Testis (tissue), 3 donors: Measurements from ENCODE around the gene TMEM208. TPM values are rescaled to one million over a fixed set of nuclear protein-coding genes. Genes with fewer than 3 reads are reported as not detected.
A peak's percentile ranks its signal among the peaks of the same experiment; 100 is the strongest.

Experiments used
- DNase-seq: peaks from one replicate; pipeline ENCODE4 v3.0.0-alpha.2; 2019
- H3K27ac ChIP-seq, 2 donors: fragments of 200-600 bp; sonication (generic); one replicate each; pipeline ENCODE4 v1.5.1; 2019
- H3K27me3 ChIP-seq: fragments of 200-600 bp; sonication (generic); one replicate; pipeline ENCODE4 v1.5.1; 2019
- H3K36me3 ChIP-seq: fragments of 200-600 bp; sonication (generic); one replicate; pipeline ENCODE4 v1.5.1; 2017; ENCODE audit warnings: low read depth; ENCODE audit errors: missing control alignments
- H3K4me1 ChIP-seq: fragments of 200-600 bp; sonication (generic); one replicate; pipeline ENCODE4 v1.5.1; 2019
- H3K4me3 ChIP-seq, 2 donors: fragments of 200-600 bp; sonication (generic); one replicate each; pipeline ENCODE4 v1.5.1; 2017 to 2019
- H3K9me3 ChIP-seq: fragments of 200-600 bp; sonication (generic); one replicate; pipeline ENCODE4 v1.5.1; 2017
- POLR2A ChIP-seq: fragments of 450-650 bp; IDR thresholded peaks from one replicate; pipeline ENCODE4 v1.6.1; 2017; ENCODE audit warnings: antibody characterized with exemption, mild to moderate bottlenecking, moderate library complexity
- WGBS, 2 donors: methylation state at CpG; one replicate each; pipeline ENCODE4 v1.1.5; 2018; 5-methylcytosine and 5-hydroxymethylcytosine counted together
- intact Hi-C: fragments of 100-400 bp; cut with DNase I; formaldehyde crosslinking; loops from one replicate; pipeline ENCODE4 v1.15.1; 2023; ENCODE audit warnings: low total_unique reads
- polyA plus RNA-seq: library from polyadenylated mRNA; stranded (reverse); fragments of 350-450 nt; fragmentation: Illumina TruSeq; extraction: RNeasy Lipid Tissue Mini Kit (QIAGEN cat#74804); gene quantifications from one replicate; pipeline ENCODE4 v1.2.3, GENCODE V29; 2014; ENCODE audit warnings: low read depth, low replicate concordance; ENCODE audit not compliant: insufficient read depth
- total RNA-seq, 2 donors: library from RNA; depleted of rRNA; stranded (reverse); fragments of >200 nt; gene quantifications; one replicate each; pipeline ENCODE4 v1.2.3, GENCODE V29; 2016
- TF ChIP-seq, protein P1 (sequence below), 3 experiments: fragments of 450-650 bp in 2 of 3; fragments of 200-600 bp in 1 of 3; sonication (generic) in 1 of 3; IDR thresholded peaks; one replicate each; pipeline ENCODE4 v1.5.1; 2016 to 2019; ENCODE audit warnings: antibody characterized with exemption in 3 of 3, mild to moderate bottlenecking in 2 of 3, moderate library complexity in 1 of 3

The TMEM208 gene
- total and polyA plus RNA-seq, 3 donors from 2014 or later: 55.6 to 66.8 (median 57.4) TPM

DNA sequence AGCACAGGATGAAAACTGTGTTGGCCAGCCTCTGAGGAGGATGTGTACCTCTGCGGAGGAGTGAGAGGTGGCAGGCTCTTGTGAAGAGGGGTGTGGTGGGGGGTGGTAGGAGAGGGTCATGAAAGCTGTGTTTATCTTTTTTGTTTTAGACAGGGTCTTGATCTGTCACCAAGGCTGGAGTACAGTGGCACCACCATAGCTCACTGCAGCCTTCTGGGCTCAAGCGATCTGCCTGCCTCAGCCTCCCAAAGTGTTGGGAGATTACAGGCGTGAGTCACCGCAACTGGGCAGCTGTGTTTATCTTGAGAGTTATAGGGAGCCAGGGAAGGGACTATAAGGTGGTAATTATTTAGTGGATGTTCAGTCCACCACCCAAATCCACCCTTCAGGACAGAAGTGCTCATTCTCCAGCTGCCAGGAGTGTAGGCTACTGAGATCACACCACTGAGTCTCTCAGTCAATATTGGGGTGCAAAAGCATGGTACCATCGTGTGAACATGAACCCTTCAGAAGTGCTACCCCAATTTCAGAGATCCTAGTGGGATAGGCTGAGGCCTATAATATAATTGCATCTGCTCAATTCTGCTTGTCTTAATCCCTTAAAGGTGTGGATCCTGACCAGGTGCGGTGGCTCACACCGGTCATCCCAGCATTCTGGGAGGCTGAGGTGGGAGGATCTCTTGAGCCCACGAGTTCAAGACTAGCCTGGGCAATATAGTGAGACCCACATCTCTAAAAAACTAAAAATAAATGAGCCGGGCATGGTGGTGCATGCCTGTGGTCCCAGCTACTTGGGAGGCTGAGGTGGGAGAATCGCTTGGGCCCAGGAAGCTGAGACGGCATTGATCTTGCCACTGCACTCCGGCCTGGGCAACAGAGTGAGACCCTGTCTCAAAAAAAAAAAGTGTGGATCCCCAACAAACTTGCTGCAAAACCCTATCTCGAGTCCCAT lies 36.2 kb upstream of the TMEM208 start:
- Histone ChIP-seq H3K27me3 (no peaks in the 10 kb centered on the region), H3K36me3 (no peaks in the 10 kb centered on the region), H3K27ac (no peak overlapping the region), H3K4me1 (peaks cover 42% of the 10 kb centered on the region), H3K9me3 (no peaks in the 10 kb centered on the region), H3K4me3 (no peak overlapping the region)
- TF ChIP-seq, protein P1, sequence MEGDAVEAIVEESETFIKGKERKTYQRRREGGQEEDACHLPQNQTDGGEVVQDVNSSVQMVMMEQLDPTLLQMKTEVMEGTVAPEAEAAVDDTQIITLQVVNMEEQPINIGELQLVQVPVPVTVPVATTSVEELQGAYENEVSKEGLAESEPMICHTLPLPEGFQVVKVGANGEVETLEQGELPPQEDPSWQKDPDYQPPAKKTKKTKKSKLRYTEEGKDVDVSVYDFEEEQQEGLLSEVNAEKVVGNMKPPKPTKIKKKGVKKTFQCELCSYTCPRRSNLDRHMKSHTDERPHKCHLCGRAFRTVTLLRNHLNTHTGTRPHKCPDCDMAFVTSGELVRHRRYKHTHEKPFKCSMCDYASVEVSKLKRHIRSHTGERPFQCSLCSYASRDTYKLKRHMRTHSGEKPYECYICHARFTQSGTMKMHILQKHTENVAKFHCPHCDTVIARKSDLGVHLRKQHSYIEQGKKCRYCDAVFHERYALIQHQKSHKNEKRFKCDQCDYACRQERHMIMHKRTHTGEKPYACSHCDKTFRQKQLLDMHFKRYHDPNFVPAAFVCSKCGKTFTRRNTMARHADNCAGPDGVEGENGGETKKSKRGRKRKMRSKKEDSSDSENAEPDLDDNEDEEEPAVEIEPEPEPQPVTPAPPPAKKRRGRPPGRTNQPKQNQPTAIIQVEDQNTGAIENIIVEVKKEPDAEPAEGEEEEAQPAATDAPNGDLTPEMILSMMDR (IDR thresholded peaks at IDR 0.05): no peak
- TF ChIP-seq POLR2A: no peak
- DNase-seq: no peak
- intact Hi-C loops: no loop called here
- 70 to 75% methylated on average over 12 to 13 of the region's 13 CpGs for WGBS, 2 donors

DNA sequence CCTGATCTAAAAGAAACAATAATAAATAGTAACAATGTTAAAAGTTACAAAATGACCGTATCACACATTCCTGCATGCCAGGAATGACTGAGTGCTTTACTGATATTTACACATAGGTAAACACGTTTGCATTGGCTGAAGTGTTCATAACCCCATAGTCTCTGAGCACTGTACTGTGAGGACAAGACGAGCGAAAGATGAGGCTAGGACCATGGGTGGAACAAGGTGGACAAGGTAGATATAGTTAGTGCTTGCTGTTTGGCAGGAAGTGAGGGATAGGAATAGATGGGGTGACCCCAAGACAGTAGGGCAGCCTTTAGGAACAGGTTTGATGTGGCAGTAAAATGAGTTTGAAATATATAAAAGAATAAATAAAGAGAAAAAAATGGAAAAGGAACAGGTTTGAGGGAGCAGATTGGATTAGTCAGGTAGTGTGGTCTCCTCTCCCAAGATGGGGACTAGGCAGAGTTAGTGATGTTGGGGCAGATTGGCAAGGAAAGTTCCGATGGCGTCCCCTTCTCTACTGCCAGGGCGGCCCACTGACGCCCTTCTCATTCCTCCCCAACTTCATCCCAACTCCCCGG lies 35.4 kb upstream of the TMEM208 start:
- Histone ChIP-seq H3K36me3 (no peaks in the 10 kb centered on the region), H3K4me1 (peaks cover 34% of the 10 kb centered on the region), H3K27ac (no peak overlapping the region), H3K27me3 (no peaks in the 10 kb centered on the region), H3K4me3 (peak overlapping the region; percentile 96 to 99), H3K9me3 (no peaks in the 10 kb centered on the region)
- DNase-seq: no peak
- intact Hi-C loops: no loop called here
- 23 to 25% methylated on average over 9 of the region's 9 CpGs for WGBS, 2 donors
- TF ChIP-seq POLR2A: no peak
- TF ChIP-seq, protein P1 (IDR thresholded peaks at IDR 0.05): no peak

DNA sequence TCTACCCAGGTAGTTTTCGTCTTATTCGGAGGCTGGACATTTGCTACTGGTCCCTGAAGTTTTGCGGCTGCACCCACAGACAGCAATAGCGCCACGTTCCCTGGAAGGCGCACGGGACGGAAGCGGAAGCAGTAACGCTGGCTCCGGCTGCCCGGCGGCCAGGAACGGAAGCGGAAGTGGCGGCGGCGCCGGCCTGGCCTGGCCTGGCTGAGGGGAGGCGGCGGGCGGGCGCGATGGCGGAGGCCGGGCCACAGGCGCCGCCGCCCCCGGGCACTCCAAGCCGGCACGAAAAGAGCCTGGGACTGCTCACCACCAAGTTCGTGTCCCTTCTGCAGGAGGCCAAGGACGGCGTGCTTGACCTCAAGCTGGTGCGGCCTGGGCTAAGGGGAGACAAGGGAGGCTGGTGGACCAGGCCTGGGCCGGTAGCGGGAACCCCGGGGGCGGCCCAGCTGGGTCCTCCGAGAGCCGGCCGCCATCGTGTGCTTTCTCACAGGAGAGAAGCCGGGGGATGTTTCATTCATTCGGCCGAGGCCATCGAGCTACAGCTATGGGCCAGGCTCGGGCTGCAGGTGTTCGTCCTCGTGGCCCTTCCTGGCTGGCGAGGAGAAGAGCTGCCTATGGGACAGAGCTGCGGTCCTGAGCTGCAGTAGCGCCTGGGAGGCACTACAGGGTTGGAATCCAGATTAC lies 34.8 kb upstream of the TMEM208 start, which contains the start of gene E2F4:
Gene E2F4 (plus strand): TSS at position 161 of the 687 bp plus-strand sequence. CDS start 73 bp downstream, at position 234.
- TF ChIP-seq POLR2A: no peak
- TF ChIP-seq, protein P1 (IDR thresholded peaks at IDR 0.05): peak in 1 of 3 experiments; percentile 15
- WGBS, 2 donors: 0 to 2% methylated on average over 13 to 54 of the region's 54 CpGs
- intact Hi-C loops: no loop called here

DNA sequence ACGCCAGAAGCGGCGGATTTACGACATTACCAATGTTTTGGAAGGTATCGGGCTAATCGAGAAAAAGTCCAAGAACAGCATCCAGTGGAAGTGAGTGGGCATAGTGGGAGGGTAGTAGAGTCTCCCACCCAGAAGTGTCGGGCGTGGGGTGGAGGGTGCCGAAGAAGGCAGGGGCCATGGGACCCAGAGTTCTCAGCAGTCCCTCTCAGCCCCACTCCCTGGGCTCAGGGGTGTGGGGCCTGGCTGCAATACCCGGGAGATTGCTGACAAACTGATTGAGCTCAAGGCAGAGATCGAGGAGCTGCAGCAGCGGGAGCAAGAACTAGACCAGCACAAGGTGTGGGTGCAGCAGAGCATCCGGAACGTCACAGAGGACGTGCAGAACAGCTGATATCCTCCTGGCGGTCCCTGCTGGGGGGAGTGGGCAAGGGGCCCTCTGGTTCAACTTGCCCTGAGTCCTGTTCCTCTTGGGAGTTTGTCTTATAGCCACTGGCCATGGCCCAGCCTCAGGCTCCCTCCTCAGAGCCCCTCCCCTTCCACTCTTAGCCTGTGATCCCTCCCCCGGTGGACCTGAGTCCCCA lies 34.1 kb upstream of the TMEM208 start:
- 16 to 26% methylated on average over 17 of the region's 17 CpGs for WGBS, 2 donors
- no peaks in the 10 kb centered on the region for H3K9me3 ChIP-seq
- no peak for TF ChIP-seq POLR2A
- TF ChIP-seq, protein P1 (IDR thresholded peaks at IDR 0.05): no peak
- DNase-seq: no peak
- H3K4me1 ChIP-seq: peaks cover 32% of the 10 kb centered on the region
- peak overlapping the region; percentile 96 to 99 for H3K4me3 ChIP-seq
- no peaks in the 10 kb centered on the region for H3K27me3 ChIP-seq
- H3K27ac ChIP-seq: peak overlapping the region; percentile 70 to 74
- intact Hi-C loops: no loop called here
- H3K36me3 ChIP-seq: no peaks in the 10 kb centered on the region

More for the DNA sequence above, 34.8 kb upstream of the TMEM208 start, which contains the start of gene E2F4:
- peak; percentile 95 for DNase-seq
- Histone ChIP-seq H3K9me3 (no peaks in the 10 kb centered on the region), H3K27me3 (no peaks in the 10 kb centered on the region), H3K27ac (peak within 1 kb of the TSS; percentile 70 to 74), H3K4me1 (peaks cover 30% of the 10 kb centered on the region), H3K4me3 (peak within 1 kb of the TSS; percentile 96 to 99), H3K36me3 (no peaks in the 10 kb centered on the region)
